HG02642 (cell line): ENCODE results near the gene KIF26B.
"Not testable (repeated sequence)": the region's sequence is repeated elsewhere in the genome, so short reads cannot be mapped to it uniquely, and the experiment has no call there.

ENCODE experiments used
- ATAC-seq: cut with Tn5 transposase; IDR thresholded peaks from one replicate; pipeline ENCODE4 v1.9.1; 2021; ENCODE audit warnings: mild to moderate bottlenecking; ENCODE audit not compliant: unreplicated experiment, poor library complexity

The KIF26B gene

GRCh38 chr1:245401881-245402587 lies 247.2 kb downstream of the KIF26B start:
- ATAC-seq: no peak

GRCh38 chr1:245402998-245403397 lies 248.2 kb downstream of the KIF26B start:
- ATAC-seq: not testable (repeated sequence)

- ATAC-seq: no peak
These were observed 249.7 kb downstream of the KIF26B start for GRCh38 chr1:245404527-245404926.

- no peak for ATAC-seq
These were observed 250.2 kb downstream of the KIF26B start for GRCh38 chr1:245404952-245405351.

- ATAC-seq: no peak
These were observed 251.6 kb downstream of the KIF26B start for GRCh38 chr1:245406426-245406825.

- no peak for ATAC-seq
These were observed 253.2 kb downstream of the KIF26B start for GRCh38 chr1:245407983-245408382.

- no peak for ATAC-seq
These were observed 254.8 kb downstream of the KIF26B start for GRCh38 chr1:245409341-245410195.

- ATAC-seq: no peak
These were observed 256.7 kb downstream of the KIF26B start for GRCh38 chr1:245411245-245412036.

- no peak for ATAC-seq
These were observed 257.5 kb downstream of the KIF26B start for GRCh38 chr1:245412306-245412705.

- no peak for ATAC-seq
These were observed 262.0 kb downstream of the KIF26B start for GRCh38 chr1:245416781-245417180.

GRCh38 chr1:245418077-245418476 lies 263.3 kb downstream of the KIF26B start:
- ATAC-seq: no peak

GRCh38 chr1:245419461-245419978 lies 264.7 kb downstream of the KIF26B start:
- no peak for ATAC-seq

GRCh38 chr1:245419989-245420388 lies 265.2 kb downstream of the KIF26B start:
- no peak for ATAC-seq

GRCh38 chr1:245420926-245421325 lies 266.1 kb downstream of the KIF26B start:
- ATAC-seq: no peak

- ATAC-seq: no peak
These were observed 273.9 kb downstream of the KIF26B start for GRCh38 chr1:245428681-245429080.

- no peak for ATAC-seq
These were observed 276.9 kb downstream of the KIF26B start for GRCh38 chr1:245431706-245432105.

- ATAC-seq: no peak
These were observed 277.6 kb downstream of the KIF26B start for GRCh38 chr1:245432228-245432875.

- no peak for ATAC-seq
These were observed 278.8 kb downstream of the KIF26B start for GRCh38 chr1:245433561-245433960.

GRCh38 chr1:245434280-245434679 lies 279.5 kb downstream of the KIF26B start:
- ATAC-seq: no peak

GRCh38 chr1:245436407-245436806 lies 281.6 kb downstream of the KIF26B start:
- no peak for ATAC-seq
